Dedifferentiated amniotic fluid mesenchymal stem cell (primary cell): ENCODE measurements around the gene MYO1A.
A peak's percentile ranks its signal among the peaks of the same experiment; 100 is the strongest.
"Not testable (repeated sequence)": the region's sequence is repeated elsewhere in the genome, so short reads cannot be mapped to it uniquely, and the experiment has no call there.

ENCODE experiments used
- DNase-seq: peaks from one replicate; pipeline ENCODE4 v3.0.0-alpha.2; 2016; ENCODE audit errors: extremely low spot score

Gene MYO1A

DNA sequence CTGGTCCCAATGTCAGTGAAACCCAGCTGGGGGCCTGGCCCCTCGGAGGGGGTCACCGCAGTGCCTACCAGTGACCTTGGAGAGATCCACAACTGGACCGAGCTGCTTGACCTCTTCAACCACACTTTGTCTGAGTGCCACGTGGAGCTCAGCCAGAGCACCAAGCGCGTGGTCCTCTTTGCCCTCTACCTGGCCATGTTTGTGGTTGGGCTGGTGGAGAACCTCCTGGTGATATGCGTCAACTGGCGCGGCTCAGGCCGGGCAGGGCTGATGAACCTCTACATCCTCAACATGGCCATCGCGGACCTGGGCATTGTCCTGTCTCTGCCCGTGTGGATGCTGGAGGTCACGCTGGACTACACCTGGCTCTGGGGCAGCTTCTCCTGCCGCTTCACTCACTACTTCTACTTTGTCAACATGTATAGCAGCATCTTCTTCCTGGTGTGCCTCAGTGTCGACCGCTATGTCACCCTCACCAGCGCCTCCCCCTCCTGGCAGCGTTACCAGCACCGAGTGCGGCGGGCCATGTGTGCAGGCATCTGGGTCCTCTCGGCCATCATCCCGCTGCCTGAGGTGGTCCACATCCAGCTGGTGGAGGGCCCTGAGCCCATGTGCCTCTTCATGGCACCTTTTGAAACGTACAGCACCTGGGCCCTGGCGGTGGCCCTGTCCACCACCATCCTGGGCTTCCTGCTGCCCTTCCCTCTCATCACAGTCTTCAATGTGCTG is 54.6 kb downstream of the MYO1A start:
- DNase-seq = no peak

DNA sequence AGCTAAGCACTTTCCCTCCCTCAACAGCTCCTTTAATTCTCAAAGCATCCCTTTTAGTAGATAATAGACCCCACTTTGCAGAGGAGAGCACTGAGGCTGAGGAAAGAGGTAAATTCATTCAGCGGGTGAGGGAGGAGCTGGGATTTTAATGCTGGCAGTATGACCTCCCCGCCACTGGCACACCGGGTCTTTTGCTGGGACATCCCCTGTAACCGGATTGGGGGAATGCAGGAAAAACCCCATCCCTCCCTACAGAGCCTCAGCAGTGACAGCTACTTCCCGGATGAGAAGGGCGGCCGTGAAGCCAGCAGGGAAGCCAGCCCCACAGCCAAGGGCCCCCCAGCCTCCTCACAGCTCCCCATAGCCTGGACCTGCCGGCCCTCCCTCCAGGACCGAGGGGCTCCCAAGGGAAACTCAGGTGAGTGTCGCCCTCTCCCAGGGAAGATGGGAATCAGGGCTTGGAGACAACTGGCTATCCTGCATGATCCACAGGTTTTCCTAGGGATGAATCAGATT is 55.6 kb downstream of the MYO1A start:
- DNase-seq = no peak

DNA sequence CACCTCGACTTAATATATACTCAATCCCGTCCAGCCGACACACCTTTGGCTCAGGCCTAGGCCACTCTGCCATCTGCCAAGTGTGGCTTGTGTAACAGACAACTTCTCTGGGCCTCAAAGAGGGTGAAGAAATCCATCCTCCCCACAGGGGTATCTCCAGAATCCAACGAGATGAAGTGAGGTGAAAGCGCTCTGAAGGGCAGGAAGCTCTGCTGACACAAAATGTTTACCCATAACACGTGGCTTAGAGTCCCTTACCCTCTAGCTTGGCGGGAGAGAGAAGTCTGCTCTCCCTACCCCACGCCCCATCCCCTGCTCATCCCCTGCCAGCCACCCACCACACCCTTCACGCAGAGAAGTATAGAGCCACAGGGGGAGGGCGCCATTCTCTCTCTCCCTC is 56.6 kb downstream of the MYO1A start:
- DNase-seq = no peak

DNA sequence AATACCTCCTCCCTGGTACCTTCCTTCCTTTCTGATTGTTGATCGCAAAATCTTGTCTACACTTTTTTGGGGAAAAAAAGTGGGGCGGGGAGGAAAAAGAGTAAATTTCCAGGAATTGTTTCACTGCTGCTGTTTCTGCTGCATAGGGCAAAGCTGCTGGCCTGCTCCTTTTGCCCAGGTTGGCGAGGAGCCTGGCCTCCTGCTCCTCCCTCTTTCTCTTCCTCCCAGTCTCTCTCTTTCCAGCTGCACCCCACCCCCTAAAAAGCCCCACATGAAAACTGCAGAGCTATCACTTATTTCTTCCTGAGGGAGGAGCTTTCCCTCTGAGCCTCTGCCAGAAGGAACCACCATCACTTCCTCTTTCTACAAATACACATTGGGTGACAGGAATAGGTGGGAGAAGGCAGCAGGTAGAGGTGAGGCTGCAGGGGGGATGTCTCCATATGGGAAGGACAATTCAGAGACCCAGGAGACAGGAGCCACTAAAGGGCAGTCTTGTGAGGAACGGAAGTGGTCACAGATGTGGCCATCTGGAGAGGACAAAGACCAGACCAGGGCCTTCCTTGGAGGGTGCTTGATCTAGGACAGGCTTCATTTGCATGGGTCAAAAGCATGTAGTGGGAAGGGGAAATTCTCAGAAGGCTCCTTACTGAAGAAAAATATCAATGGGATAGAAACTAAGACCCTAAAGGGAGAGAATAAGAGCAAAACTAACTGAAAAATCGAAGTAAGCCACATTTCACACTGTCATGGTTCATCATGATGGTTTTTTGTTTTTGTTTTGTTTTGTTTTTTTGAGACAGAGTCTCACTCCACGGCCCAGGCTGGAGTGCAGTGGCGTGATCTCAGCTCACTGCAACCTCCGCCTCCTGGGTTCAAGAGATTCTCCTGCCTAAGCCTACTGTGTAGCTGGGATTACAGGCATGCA is 58.3 kb downstream of the MYO1A start:
- no peak for DNase-seq

DNA sequence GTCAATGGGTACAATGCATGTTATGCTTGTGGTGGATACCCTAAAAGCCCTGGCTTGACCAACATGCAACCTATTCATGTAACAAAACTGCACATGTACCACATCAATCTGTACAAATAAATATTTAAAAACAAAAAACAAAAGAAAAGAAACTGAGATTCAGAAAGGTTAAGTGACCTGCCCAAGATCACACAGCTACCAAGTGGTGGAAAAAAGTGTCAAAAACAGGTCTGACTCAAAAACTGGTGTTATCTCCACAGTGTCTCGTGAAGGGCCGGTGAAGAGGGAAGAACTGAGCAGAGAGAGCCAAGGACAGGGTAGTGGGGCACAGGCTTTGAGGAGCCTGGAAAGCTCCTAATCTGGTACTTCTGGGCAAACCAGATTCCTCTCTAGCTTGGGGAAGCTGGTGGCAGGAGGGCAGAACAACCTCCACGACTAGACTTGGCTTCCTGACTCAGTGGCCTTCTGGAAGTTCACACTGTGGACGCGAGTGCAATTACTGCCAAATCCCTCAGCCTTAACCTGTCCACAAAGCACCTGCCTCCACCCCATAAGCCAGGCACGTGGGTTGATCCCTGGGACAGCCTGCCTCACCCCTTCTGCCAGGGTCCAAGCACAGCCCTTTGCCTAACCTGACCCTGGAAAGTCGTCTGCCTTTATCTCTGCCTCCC is 59.1 kb downstream of the MYO1A start:
- DNase-seq = no peak

DNA sequence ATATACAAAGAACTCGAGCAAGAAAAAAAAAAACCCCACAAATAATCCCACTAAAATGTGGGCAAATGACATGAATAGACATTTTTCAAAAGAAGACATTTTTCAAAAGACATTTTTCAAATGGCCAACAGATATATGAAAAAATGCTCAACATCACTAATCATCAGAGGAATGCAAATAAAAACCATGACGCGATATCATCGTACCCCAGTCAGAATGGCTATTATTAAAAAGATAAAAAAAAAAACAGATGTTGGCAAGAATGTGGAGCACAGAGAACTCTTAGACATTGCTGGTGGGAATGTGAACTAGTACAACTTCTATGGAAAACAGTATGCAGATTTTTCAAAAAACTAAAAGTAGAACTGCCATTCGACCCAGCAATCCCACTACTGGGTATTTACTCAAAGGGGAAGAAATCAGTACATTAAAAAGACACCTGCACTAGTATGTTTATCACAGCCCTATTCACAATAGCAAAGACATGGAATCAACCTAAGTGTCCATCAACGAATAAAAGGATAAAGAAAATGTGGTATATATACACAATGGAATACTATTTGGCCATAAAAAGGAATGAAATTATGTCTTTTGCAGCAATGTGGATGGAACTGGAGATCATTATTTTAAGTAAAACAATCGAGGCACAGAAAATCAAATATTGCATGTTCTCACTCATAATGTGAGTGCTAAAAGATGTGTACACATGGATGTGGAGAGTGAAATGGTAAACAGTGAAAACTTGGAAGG is 59.9 kb downstream of the MYO1A start:
- DNase-seq = no peak

DNA sequence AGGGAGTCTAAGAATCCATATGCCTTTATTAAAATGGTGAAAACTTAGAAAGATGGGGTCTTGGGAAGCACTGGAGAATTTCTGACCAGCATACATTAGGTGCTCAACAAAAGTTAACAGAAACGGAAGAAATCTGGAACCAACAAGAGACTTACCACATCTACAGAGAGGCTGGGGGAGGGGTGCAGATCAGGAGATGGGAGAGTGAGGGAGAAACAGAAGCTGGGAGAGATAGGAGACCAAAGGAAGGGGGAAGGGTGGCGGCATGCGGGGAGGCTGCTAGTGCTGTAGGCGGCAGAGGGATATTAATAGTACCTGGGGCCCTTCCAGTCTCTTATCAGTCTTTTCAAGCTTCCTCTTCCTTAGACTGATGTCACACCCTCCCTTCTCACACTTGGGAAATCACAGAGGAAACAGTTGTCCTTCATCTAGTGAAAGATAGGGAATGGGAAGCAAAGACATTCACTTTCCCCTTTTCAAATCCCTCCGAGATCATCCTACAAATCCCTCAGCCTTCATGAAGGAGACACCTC is 61.7 kb downstream of the MYO1A start:
- no peak for DNase-seq

DNA sequence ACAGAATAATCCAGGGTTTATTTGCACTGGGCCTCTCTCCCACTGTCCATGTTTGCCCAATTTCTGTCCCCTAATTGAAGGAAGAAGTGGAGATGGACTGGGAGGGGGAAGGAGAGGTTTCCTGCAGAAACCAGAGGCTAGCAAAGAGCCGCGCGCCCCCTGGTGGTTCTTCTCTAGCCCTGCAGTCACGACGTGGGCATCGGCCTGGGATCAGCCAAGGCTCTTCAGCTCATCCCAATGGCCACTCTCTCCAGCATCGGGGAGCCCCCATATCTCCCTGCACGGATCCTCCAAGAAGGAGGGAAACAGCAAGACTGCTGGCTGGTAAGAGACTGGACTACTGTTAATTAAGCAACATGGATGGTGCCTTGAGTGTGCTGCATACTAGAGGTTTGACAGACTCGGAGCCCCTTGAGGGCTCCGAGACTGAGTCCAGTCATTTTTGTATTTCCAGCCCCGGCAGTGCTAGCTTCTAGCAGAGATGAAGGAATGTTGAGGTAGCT is 62.3 kb downstream of the MYO1A start:
- peak; percentile 73 for DNase-seq

DNA sequence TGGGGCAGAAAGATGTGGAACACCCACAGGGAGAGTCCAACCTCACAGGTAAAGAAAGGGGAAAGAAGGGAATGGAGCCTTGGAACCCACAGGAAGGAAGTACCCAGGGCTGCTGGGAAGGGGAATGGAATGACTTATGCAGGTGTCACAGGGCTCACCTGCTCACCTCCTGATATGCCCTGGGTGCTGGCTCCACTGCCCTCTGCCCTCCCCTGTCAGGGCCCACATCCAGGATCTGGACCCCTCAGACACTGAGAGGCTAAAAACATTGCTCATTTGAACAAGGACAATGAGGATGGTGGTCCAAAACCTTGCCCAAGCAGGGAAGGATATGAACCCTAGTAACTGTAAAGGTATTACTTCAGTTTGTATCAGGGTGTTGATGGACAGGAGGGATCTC is 62.9 kb downstream of the MYO1A start:
- DNase-seq = no peak

DNA sequence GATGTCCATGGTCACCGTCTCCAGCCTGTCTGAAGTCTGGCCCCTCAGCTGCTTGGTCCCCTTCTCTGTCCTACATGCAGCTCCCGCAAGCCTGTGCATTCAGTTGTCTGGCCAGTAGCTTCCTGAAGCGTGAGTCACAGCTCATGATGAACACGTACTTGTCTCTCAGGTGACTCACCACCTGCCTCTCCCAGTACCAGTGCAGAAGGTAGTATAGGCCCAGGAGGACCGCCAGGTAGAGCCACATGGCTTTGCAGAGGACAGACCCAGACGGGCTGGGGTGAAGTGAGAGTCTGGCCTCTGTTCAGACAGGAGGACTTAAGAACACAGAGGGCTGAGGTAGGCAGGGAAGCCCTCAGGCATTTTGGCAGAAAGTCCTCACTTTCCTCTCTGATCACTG is 64.2 kb downstream of the MYO1A start:
- DNase-seq = not testable (repeated sequence)

DNA sequence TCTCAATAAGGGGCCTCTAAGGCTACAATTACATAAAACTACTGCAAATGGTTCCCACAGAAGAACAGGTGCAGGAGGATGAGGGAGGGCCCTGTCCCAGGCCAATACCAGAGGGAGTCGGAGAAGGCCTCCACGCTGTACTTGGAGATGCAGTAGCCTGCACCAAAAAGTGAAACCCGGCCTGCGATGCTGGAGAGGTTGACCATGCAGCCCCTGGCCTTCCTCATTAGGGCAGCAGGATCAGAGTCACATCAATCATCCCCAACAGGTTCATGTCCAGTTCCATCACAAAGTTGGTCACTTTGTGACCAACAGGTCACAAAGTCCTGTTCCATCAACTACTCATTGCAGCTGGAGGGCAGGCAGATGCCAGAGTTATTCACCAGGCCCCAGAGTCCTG is 66.5 kb downstream of the MYO1A start:
- no peak for DNase-seq

DNA sequence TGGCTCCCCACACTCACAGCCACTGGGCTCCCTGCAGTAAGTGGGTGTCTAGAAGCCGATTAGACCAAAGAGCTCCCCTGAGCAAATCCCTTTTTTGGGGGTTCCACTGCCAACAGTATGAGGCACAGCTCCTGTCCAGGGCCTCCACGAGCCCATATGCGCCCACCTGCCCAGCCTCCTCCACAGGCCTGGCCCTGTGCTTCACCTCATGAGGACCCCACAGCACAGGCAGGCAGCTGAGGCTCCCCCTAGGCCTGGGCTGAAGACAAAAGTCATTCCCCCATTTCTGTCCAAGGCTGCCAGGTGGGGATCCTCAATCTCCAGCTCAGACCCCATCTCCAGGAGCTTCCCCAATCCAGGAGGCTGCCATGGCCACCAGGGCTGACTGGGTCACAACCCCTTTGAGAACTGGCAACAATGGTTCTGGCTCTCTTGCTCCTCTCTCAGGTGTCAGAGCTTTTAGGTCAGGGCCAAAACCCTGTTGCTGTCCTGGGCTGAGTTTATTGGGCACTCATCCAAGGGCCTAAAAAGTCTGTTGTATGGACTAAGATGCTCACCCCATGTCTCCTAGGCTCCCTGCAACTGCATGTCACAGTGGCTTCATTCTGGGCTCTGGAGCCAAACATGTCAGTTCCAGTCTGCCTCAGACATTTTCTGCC is 67.2 kb downstream of the MYO1A start:
- not testable (repeated sequence) for DNase-seq

DNA sequence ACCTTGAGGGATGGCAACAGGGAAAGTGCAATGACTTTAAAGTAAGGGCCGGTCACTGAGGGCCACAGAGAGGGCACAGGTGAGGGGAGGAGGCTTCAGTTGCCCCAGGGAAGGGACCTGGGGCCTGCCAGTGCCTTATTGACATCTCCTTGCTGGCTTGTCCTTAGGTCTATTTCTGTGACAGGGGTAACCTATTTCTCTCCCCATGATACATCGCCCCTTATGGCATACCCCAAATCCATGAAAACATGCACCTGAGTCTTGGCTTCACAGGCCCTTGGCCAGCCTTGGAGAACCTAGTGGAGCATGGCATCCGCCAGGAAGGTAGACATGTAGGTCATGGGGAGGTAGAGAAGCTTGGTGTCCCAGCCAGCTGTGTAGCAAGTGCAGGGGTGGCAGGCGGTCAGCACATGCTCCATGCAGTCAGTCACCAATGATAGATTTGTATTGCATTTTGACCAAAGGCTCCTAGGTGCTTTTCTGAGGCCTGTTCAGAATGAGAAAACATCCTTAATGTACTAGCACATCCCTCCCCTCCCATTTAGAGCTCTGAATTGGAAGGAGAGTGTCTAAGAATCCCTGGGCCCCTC is 68.9 kb downstream of the MYO1A start:
- no peak for DNase-seq

DNA sequence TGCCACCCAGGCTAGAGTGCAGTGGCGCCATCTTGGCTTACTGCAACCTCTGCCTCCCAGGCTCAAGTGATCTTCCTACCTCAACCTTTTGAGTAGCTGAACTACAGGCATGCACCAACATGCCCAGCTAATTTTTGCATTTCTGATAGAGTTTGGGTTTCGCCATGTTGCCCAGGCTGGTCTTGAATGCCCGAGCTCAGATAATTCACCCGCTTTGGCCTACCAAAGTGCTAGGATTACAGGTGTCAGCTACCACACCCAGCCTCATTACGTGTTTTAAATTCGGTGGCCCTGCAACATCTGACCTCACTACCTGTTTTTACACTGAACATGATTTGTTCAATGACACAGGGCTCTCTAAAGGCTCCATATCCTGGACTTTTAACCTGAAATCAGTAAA is 69.7 kb downstream of the MYO1A start:
- no peak for DNase-seq

DNA sequence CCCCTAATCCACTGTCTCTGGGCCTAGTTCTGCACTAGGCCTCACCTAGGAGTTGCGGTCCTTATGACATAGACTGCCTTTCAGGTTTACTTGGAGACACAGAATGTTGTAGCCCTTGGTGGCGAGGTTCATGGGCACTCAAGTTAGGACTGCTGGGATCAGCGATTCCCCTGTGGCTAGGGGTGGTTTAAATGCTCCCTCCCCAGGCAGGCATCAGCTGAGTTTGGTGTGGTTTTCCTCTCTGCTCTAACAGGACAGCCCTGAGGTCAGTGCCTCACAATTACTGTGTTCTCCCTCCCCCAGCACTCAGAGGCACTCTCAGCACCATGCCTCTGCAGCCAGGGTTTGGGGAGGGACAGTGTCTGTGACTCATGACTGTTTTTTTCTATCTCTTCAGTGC is 70.3 kb downstream of the MYO1A start:
- DNase-seq = no peak
